GM06990 (cell line): Measurements from ENCODE around the gene CFAP61.

Experiments used
- DNase-seq: peaks from one replicate; pipeline ENCODE4 v3.0.0-alpha.2; 2011; ENCODE audit not compliant: insufficient read length; ENCODE audit errors: extremely low read depth
- H3K27me3 ChIP-seq: replicated peaks from 2 replicates; pipeline ENCODE4 v1.6.0; 2011; ENCODE audit warnings: low read length; ENCODE audit not compliant: control insufficient read depth, insufficient read depth
- H3K36me3 ChIP-seq: 2 replicates; pipeline ENCODE4 v1.5.1; 2011; ENCODE audit warnings: low read length; ENCODE audit not compliant: control insufficient read depth, insufficient read depth
- H3K4me3 ChIP-seq: replicated peaks from 2 replicates; pipeline ENCODE4 v1.5.1; 2011; ENCODE audit warnings: low read depth, mild to moderate bottlenecking, control low read depth, low read length
- TF ChIP-seq, protein P1 (sequence below): IDR thresholded peaks from 2 replicates; pipeline ENCODE4 v1.5.1; 2011; ENCODE audit warnings: low read length, control low read depth, mild to moderate bottlenecking, inconsistent platforms; ENCODE audit not compliant: insufficient read depth, poor library complexity, severe bottlenecking

CFAP61 gene

DNA sequence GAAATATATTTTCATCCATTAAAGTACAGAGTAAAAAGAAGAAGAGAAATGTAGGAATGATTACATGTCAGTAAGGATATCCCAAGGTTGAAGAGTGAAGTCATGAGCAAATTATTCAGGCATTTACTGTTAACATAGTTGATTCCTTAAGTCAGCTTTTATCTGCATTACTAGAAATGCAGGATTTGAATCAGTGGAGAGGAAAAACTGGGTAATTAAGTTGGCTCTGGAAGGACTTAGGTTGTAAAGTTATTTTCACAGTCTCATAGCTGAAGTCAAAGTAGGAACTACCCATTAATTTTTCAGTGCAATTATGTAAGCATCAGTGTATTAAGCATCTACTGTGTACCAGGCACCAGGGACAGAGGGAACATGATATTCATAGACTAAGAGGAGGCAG lies 27.4 kb upstream of the CFAP61 start:
- Histone ChIP-seq H3K27me3 (no peaks in the 10 kb centered on the region), H3K4me3 (no peak overlapping the region), H3K36me3 (peaks cover 3% of the 10 kb centered on the region)
- no peak for DNase-seq
- TF ChIP-seq, protein P1, sequence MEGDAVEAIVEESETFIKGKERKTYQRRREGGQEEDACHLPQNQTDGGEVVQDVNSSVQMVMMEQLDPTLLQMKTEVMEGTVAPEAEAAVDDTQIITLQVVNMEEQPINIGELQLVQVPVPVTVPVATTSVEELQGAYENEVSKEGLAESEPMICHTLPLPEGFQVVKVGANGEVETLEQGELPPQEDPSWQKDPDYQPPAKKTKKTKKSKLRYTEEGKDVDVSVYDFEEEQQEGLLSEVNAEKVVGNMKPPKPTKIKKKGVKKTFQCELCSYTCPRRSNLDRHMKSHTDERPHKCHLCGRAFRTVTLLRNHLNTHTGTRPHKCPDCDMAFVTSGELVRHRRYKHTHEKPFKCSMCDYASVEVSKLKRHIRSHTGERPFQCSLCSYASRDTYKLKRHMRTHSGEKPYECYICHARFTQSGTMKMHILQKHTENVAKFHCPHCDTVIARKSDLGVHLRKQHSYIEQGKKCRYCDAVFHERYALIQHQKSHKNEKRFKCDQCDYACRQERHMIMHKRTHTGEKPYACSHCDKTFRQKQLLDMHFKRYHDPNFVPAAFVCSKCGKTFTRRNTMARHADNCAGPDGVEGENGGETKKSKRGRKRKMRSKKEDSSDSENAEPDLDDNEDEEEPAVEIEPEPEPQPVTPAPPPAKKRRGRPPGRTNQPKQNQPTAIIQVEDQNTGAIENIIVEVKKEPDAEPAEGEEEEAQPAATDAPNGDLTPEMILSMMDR: no peak

DNA sequence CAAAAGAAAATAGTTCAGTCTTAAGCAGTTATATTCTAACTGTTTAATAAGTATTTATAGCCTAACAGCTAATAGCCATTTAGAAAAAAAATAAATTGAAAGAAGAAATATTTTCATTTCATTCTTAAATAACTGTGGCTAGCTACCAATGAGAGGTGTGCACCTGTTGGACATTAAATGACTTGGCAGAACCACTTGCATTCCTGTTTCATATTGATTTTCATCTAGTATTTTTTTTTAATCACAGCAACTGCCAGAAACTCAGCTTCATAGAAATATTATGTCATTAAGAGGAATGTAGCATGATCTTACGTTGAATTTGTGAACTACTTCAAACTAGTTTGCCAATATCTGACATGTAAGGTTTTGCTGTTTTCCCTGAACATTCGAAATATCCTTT lies 25.0 kb upstream of the CFAP61 start:
- peaks cover 4% of the 10 kb centered on the region for H3K36me3 ChIP-seq
- H3K4me3 ChIP-seq: no peak overlapping the region
- no peaks in the 10 kb centered on the region for H3K27me3 ChIP-seq
- no peak for DNase-seq
- TF ChIP-seq, protein P1: no peak

DNA sequence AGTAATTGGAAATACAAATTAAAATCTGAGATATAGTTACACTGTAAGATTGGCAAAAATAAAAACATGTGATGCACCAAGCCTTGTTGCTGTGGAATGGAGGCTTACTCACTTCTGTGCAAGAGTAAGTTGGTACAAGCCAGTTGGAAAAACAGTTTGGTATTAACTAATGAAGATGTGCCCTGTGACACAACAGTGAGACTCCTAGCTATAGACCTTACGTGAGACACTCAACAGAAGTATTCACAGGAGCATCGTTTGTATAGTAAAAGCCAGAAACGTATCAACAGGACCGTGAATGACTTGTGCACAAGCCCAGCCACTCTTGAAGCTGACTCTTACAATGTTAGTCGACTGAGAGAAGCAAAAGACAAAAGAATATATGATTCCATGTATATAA lies 20.5 kb upstream of the CFAP61 start:
- DNase-seq: no peak
- H3K27me3 ChIP-seq: no peaks in the 10 kb centered on the region
- TF ChIP-seq, protein P1: no peak
- H3K36me3 ChIP-seq: peaks cover 3% of the 10 kb centered on the region
- H3K4me3 ChIP-seq: no peak overlapping the region

DNA sequence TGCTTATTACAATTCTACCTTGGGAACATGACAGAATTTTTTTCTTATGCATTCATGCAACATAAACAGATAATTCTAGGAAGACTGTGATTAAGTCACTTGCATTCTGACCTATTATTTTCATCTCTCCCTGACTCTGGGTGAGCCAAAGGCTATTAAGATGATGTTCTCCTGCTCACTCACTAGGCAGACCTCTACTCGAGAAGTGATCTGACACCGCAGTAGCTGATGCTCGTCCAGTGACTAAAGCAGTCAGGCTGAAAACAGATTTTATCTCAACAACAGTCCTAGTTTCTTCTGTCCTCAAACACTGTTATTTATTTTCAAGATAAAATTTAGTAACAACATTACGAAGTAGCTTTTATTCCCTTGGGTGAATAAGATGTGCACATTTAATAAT lies 17.8 kb upstream of the CFAP61 start:
- no peaks in the 10 kb centered on the region for H3K27me3 ChIP-seq
- H3K36me3 ChIP-seq: peaks cover 12% of the 10 kb centered on the region
- H3K4me3 ChIP-seq: no peak overlapping the region
- TF ChIP-seq, protein P1: no peak
- DNase-seq: no peak

DNA sequence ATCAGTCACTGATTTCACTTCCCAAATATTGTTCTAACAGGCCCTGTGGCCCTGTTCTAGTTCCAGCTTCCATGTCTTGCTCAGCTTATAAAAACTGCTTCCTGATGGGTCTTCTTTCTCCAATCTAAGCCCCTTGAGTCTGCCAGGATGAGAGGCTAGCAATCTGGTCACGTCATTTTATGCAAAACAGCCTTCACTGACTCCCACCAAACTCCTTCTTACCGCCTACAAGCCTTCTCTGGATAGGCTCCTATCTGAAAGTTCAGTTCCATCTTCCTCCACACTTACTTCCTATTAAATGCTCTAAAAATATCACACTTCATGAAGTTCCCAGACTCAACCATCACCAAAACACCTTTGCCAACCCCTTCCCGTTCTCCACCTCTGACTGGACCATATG lies 15.6 kb upstream of the CFAP61 start:
- Histone ChIP-seq H3K27me3 (no peaks in the 10 kb centered on the region), H3K4me3 (no peak overlapping the region), H3K36me3 (peaks cover 11% of the 10 kb centered on the region)
- DNase-seq: no peak
- TF ChIP-seq, protein P1: no peak

DNA sequence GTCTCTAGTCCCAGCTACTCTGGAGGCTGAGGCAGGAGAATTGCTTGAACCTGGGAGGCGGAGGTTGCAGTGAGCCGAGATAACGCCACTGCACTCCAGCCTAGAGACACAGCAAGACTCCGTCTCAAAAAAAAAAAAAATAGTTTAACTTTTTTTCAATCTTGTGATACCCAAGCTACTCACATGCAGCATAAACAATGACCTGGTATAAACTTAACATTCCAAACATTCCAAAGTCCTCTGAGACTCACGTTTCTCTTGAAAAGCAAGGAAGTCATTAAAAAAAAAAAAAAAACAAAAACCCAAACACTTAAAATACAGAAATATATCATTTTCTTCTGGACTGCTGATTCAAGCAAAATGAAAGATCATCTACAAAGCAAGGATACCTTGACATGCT lies 14.4 kb upstream of the CFAP61 start:
- TF ChIP-seq, protein P1: no peak
- no peak for DNase-seq
- no peak overlapping the region for H3K4me3 ChIP-seq
- peaks cover 13% of the 10 kb centered on the region for H3K36me3 ChIP-seq
- no peaks in the 10 kb centered on the region for H3K27me3 ChIP-seq
